B cell (primary cell): Measurements from ENCODE around the gene PIH1D1. TPM values are rescaled to one million over a fixed set of nuclear protein-coding genes. Genes with fewer than 3 reads are reported as not detected.

Source experiments
- ATAC-seq: fragments of 200-7000 bp; cut with Tn5 transposase; one replicate; pipeline ENCODE4 v1.10.0; 2021; ENCODE audit warnings: low read depth, mild to moderate bottlenecking, moderate number of reproducible peaks, moderate library complexity
- CTCF ChIA-PET: fragments of 350-600 bp; sonication (Branson Sonifier 250); formaldehyde crosslinking; loops from one replicate; lab custom pipeline; 2021; ENCODE audit warnings: antibody characterized with exemption, inconsistent platforms; lab: Charles Lee
- POLR2A ChIA-PET: fragments of 350-600 bp; sonication (Branson Sonifier 250); formaldehyde crosslinking; loops from one replicate; lab custom pipeline; 2021; ENCODE audit warnings: antibody characterized with exemption; lab: Charles Lee
- DNase-seq: peaks from one replicate; pipeline ENCODE4 v3.0.0; 2013
- H2AFZ ChIP-seq: 2 replicates; pipeline ENCODE4 v1.6.1; 2012; ENCODE audit warnings: mild to moderate bottlenecking, low read depth, low read length; ENCODE audit not compliant: insufficient read depth, poor library complexity, severe bottlenecking
- H3K27ac ChIP-seq, 2 donors: 1 replicate in 1 of 2; 2 replicates in 1 of 2; pipeline ENCODE4 v1.5.1; 2012 to 2013; ENCODE audit warnings: low read length in 2 of 2, mild to moderate bottlenecking in 2 of 2, moderate library complexity in 1 of 2
- H3K27me3 ChIP-seq, 4 experiments: fragments of 200-600 bp in 1 of 4; sonication (generic) in 1 of 4; replicated peaks in 1 of 4; 1 replicate in 2 of 4; 2 replicates in 2 of 4; pipeline versions ENCODE4 v1.6.1 to v1.7.0; 2013 to 2016; ENCODE audit warnings: low read length in 3 of 4, mild to moderate bottlenecking in 2 of 4, mixed read lengths in 1 of 4, moderate library complexity in 1 of 4; ENCODE audit not compliant: insufficient read depth in 4 of 4, control insufficient read depth in 3 of 4; ENCODE audit errors: control extremely low read depth in 1 of 4
- H3K36me3 ChIP-seq, 2 experiments: replicated peaks in 1 of 2; 1 replicate in 1 of 2; 2 replicates in 1 of 2; pipeline versions ENCODE4 v1.6.1 to v1.7.1; 2013; ENCODE audit warnings: low read length in 1 of 2; ENCODE audit not compliant: insufficient read depth in 2 of 2, control insufficient read depth in 1 of 2; ENCODE audit errors: control extremely low read depth in 1 of 2, extremely low read depth in 1 of 2
- H3K4me1 ChIP-seq, 2 donors: fragments of 200-600 bp in 1 of 2; sonication (generic) in 1 of 2; 1 replicate in 1 of 2; 2 replicates in 1 of 2; pipeline versions ENCODE4 v1.5.1 to v1.6.1; 2013 to 2017; ENCODE audit warnings: low read length in 2 of 2; ENCODE audit not compliant: control insufficient read depth in 2 of 2, insufficient read depth in 2 of 2
- H3K4me2 ChIP-seq: replicated peaks from 2 replicates; pipeline ENCODE3; 2012; ENCODE audit warnings: mild to moderate bottlenecking, low read depth, low read length; ENCODE audit not compliant: poor library complexity, severe bottlenecking
- H3K4me3 ChIP-seq, 5 experiments: fragments of 200-600 bp in 1 of 5; sonication (generic) in 1 of 5; 1 replicate in 3 of 5; 2 replicates in 2 of 5; pipeline versions ENCODE4 v1.5.1 to v1.7.0; 2011 to 2016; ENCODE audit warnings: low read length in 4 of 5, mild to moderate bottlenecking in 4 of 5, low read depth in 2 of 5, control low read depth in 1 of 5, moderate library complexity in 1 of 5; ENCODE audit not compliant: insufficient read depth in 1 of 5; ENCODE audit errors: control extremely low read depth in 1 of 5, extremely low read depth in 1 of 5
- H3K79me2 ChIP-seq: fragments of 200-600 bp; sonication (generic); one replicate; pipeline ENCODE4 v1.6.0; 2016; ENCODE audit warnings: low read length; ENCODE audit not compliant: control insufficient read depth, insufficient read depth
- H3K9ac ChIP-seq: fragments of 200-600 bp; sonication (generic); 2 replicates; pipeline ENCODE4 v1.6.1; 2017; ENCODE audit warnings: mild to moderate bottlenecking, low read length, moderate library complexity
- H3K9me3 ChIP-seq, 3 donors: one replicate each; pipeline versions ENCODE4 v1.6.1 to v1.7.1; 2013; ENCODE audit warnings: low read length in 2 of 3; ENCODE audit not compliant: control insufficient read depth in 2 of 3, insufficient read depth in 1 of 3; ENCODE audit errors: control extremely low read depth in 1 of 3
- H4K20me1 ChIP-seq: 2 replicates; pipeline ENCODE4 v1.6.0; 2012; ENCODE audit warnings: mild to moderate bottlenecking, low read length; ENCODE audit not compliant: insufficient read depth, control insufficient read depth, poor library complexity, severe bottlenecking
- H3K27ac Mint-ChIP-seq: one replicate; pipeline ENCODE4 v1.8.0; 2021; ENCODE audit warnings: mixed read lengths
- H3K27me3 Mint-ChIP-seq: one replicate; pipeline ENCODE4 v1.8.0; 2021; ENCODE audit warnings: mixed read lengths
- H3K4me1 Mint-ChIP-seq: one replicate; pipeline ENCODE4 v1.8.0; 2021; ENCODE audit warnings: mixed read lengths
- H3K4me3 Mint-ChIP-seq: one replicate; pipeline ENCODE4 v1.8.0; 2021; ENCODE audit warnings: mixed read lengths
- H3K9me3 Mint-ChIP-seq: one replicate; pipeline ENCODE4 v1.8.0; 2022; ENCODE audit warnings: mixed read lengths; ENCODE audit not compliant: insufficient read depth
- EZH2 ChIP-seq: IDR thresholded peaks from 2 replicates; pipeline ENCODE4 v1.6.1; 2012; ENCODE audit warnings: borderline replicate concordance, low read depth, mild to moderate bottlenecking, moderate library complexity, low read length; ENCODE audit not compliant: insufficient read depth, poor library complexity, severe bottlenecking
- WGBS: methylation state at CpG from one replicate; pipeline ENCODE4 v1.1.5; 2013; ENCODE audit warnings: missing lambda C conversion rate; ENCODE audit not compliant: insufficient coverage; 5-methylcytosine and 5-hydroxymethylcytosine counted together
- intact Hi-C: fragments of 100-400 bp; cut with micrococcal nuclease; formaldehyde crosslinking; loops from one replicate; pipeline ENCODE4 v1.10.0; 2022
- polyA plus RNA-seq: library from polyadenylated mRNA; depleted of rRNA; stranded (reverse); fragments of >200 nt; gene quantifications from 2 replicates; pipeline ENCODE4 v1.2.3, GENCODE V29; 2012
- total RNA-seq, 2 donors: library from RNA; stranded (reverse); fragments of 120-200 nt in 1 of 2; gene quantifications; 1 replicate in 1 of 2; 2 replicates in 1 of 2; pipeline versions ENCODE4 v1.2.3 to v1.2.4, GENCODE V29; 2013 to 2022
- TF ChIP-seq, protein P1 (sequence below): fragments of 200-600 bp; IDR thresholded peaks from one replicate; pipeline ENCODE4 v1.8.0; 2022; ENCODE audit warnings: antibody characterized with exemption, mild to moderate bottlenecking

The PIH1D1 gene
- total and polyA plus RNA-seq, 2 donors (not counting 1 experiment from before 2014, with no cell fraction given), result 158 to 184 TPM

DNA sequence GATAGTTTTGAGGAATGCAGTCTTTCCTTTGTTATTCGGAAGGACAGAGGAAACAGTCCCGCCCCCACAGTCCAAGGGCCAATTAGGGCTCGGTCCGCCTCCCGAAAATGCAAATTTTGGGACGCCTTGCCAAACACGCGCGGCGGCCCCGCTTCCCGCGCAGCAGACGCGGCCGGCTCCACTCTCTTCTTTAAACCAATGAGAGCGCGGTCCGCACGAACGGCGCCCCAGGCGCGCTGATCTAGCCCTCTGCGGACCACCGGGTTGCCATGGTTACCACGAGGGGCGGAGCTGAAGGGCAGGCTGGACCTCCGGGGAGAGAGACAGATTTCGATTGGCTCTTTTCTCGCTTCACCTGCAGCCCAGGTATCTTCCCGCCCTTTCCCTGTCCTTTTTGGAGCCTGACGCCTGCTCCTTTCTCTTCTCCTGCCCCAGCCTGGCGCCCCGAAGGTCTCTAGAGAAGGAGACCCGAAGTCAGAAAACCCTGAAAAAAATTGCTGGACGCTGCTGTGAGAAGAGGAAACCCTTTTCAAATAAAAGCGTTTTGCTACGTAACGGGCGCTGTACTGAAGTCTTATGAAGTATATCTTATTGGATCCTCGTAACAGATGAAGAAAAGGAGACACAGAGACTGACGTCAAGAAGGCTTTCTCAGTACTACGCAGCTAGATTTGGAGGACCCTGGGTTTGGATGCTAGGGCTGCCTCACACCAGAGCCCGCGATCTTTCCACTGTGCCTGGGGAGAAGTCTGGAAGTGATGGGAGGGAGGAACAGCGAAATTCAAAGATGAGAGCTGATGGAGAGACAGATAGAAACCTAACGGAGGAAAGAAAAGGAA is 30.4 kb downstream of the PIH1D1 start:
- POLR2A ChIA-PET, result interaction anchor here (0.6 to 1.9 kb wide), 2 partner anchors 12 to 258 kb away, joined by 5 to 9 read pairs; no protein-coding TSS in a partner anchor
- Histone ChIP-seq H2AFZ (peak overlapping the region; percentile 46), H3K9ac (peak overlapping the region; percentile 31), H4K20me1 (no peaks in the 10 kb centered on the region), H3K9me3 (peaks cover 0 to 32% (median 0%) of the 10 kb centered on the region in 3 donors), H3K27ac (no peak overlapping the region), H3K4me3 (peak overlapping the region in 3 of 5 experiments; percentile 4 to 23 (median 8)), H3K4me2 (peak overlapping the region; percentile 64), H3K4me1 (peaks cover 41 to 47% of the 10 kb centered on the region in 2 donors), H3K79me2 (no peaks in the 10 kb centered on the region), H3K36me3 (no peaks in the 10 kb centered on the region), H3K27me3 (peaks cover 0 to 97% (median 68%) of the 10 kb centered on the region in 4 experiments)
- ATAC-seq, result peak; percentile 31
- peaks cover 48% of the 10 kb centered on the region for H3K4me1 Mint-ChIP-seq
- 9% methylated on average over 48 of the region's 48 CpGs for WGBS
- CTCF ChIA-PET, result interaction anchor here (1.0 to 1.5 kb wide), 4 partner anchors 10 to 30 kb away, joined by 3 to 4 read pairs (median 3); no protein-coding TSS in a partner anchor
- DNase-seq, result peak; percentile 64
- TF ChIP-seq, protein P1, sequence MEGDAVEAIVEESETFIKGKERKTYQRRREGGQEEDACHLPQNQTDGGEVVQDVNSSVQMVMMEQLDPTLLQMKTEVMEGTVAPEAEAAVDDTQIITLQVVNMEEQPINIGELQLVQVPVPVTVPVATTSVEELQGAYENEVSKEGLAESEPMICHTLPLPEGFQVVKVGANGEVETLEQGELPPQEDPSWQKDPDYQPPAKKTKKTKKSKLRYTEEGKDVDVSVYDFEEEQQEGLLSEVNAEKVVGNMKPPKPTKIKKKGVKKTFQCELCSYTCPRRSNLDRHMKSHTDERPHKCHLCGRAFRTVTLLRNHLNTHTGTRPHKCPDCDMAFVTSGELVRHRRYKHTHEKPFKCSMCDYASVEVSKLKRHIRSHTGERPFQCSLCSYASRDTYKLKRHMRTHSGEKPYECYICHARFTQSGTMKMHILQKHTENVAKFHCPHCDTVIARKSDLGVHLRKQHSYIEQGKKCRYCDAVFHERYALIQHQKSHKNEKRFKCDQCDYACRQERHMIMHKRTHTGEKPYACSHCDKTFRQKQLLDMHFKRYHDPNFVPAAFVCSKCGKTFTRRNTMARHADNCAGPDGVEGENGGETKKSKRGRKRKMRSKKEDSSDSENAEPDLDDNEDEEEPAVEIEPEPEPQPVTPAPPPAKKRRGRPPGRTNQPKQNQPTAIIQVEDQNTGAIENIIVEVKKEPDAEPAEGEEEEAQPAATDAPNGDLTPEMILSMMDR, result no peak
- TF ChIP-seq EZH2, result peak; percentile 45
- intact Hi-C loops, result no loop called here
- peaks cover 77% of the 10 kb centered on the region for H3K27me3 Mint-ChIP-seq
- peak overlapping the region; percentile 65 for H3K4me3 Mint-ChIP-seq
- no peak overlapping the region for H3K27ac Mint-ChIP-seq
- H3K9me3 Mint-ChIP-seq, result no peaks in the 10 kb centered on the region

DNA sequence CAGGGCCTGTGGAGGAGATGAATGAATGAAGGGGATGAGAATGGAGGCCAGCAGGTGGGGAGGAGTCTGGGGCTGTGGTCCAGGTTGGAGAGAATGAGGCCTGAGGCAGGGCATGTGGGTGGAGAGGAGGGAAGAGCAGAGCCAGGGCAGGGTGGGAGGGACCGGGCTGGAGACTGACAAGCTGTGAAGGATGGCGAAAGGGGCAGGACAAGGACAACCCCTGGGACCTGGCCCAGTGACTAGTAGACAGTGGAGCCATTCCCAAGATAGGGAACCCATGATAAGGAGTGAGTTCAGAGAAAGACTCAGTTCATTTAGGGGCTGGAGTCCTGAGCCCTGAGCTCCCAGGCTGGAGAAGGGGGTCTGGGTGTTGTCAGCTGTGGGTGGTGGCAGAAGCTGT is 31.4 kb downstream of the PIH1D1 start:
- no peak overlapping the region for H3K4me2 ChIP-seq

More for the DNA sequence above, 31.4 kb downstream of the PIH1D1 start:
- peaks cover 0 to 26% (median 0%) of the 10 kb centered on the region in 3 donors for H3K9me3 ChIP-seq
- peak overlapping the region; percentile 56 for H3K4me3 Mint-ChIP-seq
- H3K27me3 ChIP-seq, result peaks cover 0 to 88% (median 58%) of the 10 kb centered on the region in 4 experiments
- H3K4me3 ChIP-seq, result no peak overlapping the region
- H3K36me3 ChIP-seq, result no peaks in the 10 kb centered on the region
- peaks cover 35 to 43% of the 10 kb centered on the region in 2 donors for H3K4me1 ChIP-seq
- no peaks in the 10 kb centered on the region for H3K9me3 Mint-ChIP-seq
- H3K27ac Mint-ChIP-seq, result peak overlapping the region; percentile 61
- TF ChIP-seq, protein P1, result no peak
- no peak for TF ChIP-seq EZH2
- no peak overlapping the region for H2AFZ ChIP-seq
- intact Hi-C loops, result no loop called here
- H3K27me3 Mint-ChIP-seq, result peaks cover 67% of the 10 kb centered on the region
- 100% methylated on average over 1 of the region's 2 CpGs for WGBS
- no peak for DNase-seq
- H3K79me2 ChIP-seq, result no peaks in the 10 kb centered on the region
- ChIA-PET POLR2A (interaction anchor here (0.6 kb wide), 1 partner anchor 9 kb away, joined by 3 read pairs; no protein-coding TSS in a partner anchor), CTCF (interaction anchor here (1.5 to 2.1 kb wide), 5 partner anchors 9 to 29 kb away, joined by 3 to 8 read pairs (median 4); no protein-coding TSS in a partner anchor)
- ATAC-seq, result no peak
- H3K9ac ChIP-seq, result no peak overlapping the region
- peaks cover 42% of the 10 kb centered on the region for H3K4me1 Mint-ChIP-seq
- no peak overlapping the region for H3K27ac ChIP-seq
- no peaks in the 10 kb centered on the region for H4K20me1 ChIP-seq
